ENCODE results near the gene SYNPO2. TPM values are rescaled to one million over a fixed set of nuclear protein-coding genes. Genes with fewer than 3 reads are reported as not detected.
A peak's percentile ranks its signal among the peaks of the same experiment; 100 is the strongest.

Gene SYNPO2
- total RNA-seq, 1 experiment from 2014 or later: 0.38 TPM

- Histone ChIP-seq H3K27me3 (ENCODE audit: control insufficient read depth, insufficient read depth, low read length) (no peaks in the 10 kb centered on the region), H3K4me3 (ENCODE audit: insufficient read depth, low read depth, low read length) (no peak overlapping the region), H3K36me3 (replicated peaks; ENCODE audit: control insufficient read depth, insufficient read depth, low read length) (no peaks in the 10 kb centered on the region)
- no peak for DNase-seq
Observed at GRCh38 chr4:119028296-119028695, 139.6 kb downstream of the SYNPO2 start.

GRCh38 chr4:119029847-119030535 lies 141.3 kb downstream of the SYNPO2 start:
- no peak for DNase-seq
- no peak overlapping the region for H3K4me3 ChIP-seq (ENCODE audit: insufficient read depth, low read depth, low read length)
- no peaks in the 10 kb centered on the region for H3K27me3 ChIP-seq (ENCODE audit: control insufficient read depth, insufficient read depth, low read length)
- no peaks in the 10 kb centered on the region for H3K36me3 ChIP-seq (replicated peaks; ENCODE audit: control insufficient read depth, insufficient read depth, low read length)

GRCh38 chr4:119030536-119030890 lies 141.9 kb downstream of the SYNPO2 start:
- no peak for DNase-seq
- Histone ChIP-seq H3K4me3 (ENCODE audit: insufficient read depth, low read depth, low read length) (no peak overlapping the region), H3K27me3 (ENCODE audit: control insufficient read depth, insufficient read depth, low read length) (no peaks in the 10 kb centered on the region), H3K36me3 (replicated peaks; ENCODE audit: control insufficient read depth, insufficient read depth, low read length) (no peaks in the 10 kb centered on the region)

- Histone ChIP-seq H3K36me3 (replicated peaks; ENCODE audit: control insufficient read depth, insufficient read depth, low read length) (no peaks in the 10 kb centered on the region), H3K27me3 (ENCODE audit: control insufficient read depth, insufficient read depth, low read length) (no peaks in the 10 kb centered on the region), H3K4me3 (ENCODE audit: insufficient read depth, low read depth, low read length) (no peak overlapping the region)
- DNase-seq: no peak
Observed at GRCh38 chr4:119031218-119031617, 142.6 kb downstream of the SYNPO2 start.

GRCh38 chr4:119032921-119033685 lies 144.4 kb downstream of the SYNPO2 start:
- Histone ChIP-seq H3K27me3 (ENCODE audit: control insufficient read depth, insufficient read depth, low read length) (no peaks in the 10 kb centered on the region), H3K4me3 (ENCODE audit: insufficient read depth, low read depth, low read length) (no peak overlapping the region), H3K36me3 (replicated peaks; ENCODE audit: control insufficient read depth, insufficient read depth, low read length) (no peaks in the 10 kb centered on the region)
- no peak for DNase-seq

- H3K36me3 ChIP-seq (replicated peaks; ENCODE audit: control insufficient read depth, insufficient read depth, low read length): no peaks in the 10 kb centered on the region
- no peaks in the 10 kb centered on the region for H3K27me3 ChIP-seq (ENCODE audit: control insufficient read depth, insufficient read depth, low read length)
- DNase-seq: peak; percentile 40
- H3K4me3 ChIP-seq (ENCODE audit: insufficient read depth, low read depth, low read length): no peak overlapping the region
Observed at GRCh38 chr4:119034276-119035008, 145.8 kb downstream of the SYNPO2 start.

GRCh38 chr4:119035951-119036737 lies 147.5 kb downstream of the SYNPO2 start:
- no peak for DNase-seq
- no peaks in the 10 kb centered on the region for H3K36me3 ChIP-seq (replicated peaks; ENCODE audit: control insufficient read depth, insufficient read depth, low read length)

GRCh38 chr4:119037709-119038108 lies 149.1 kb downstream of the SYNPO2 start:
- H3K36me3 ChIP-seq (replicated peaks; ENCODE audit: control insufficient read depth, insufficient read depth, low read length): no peaks in the 10 kb centered on the region
- H3K4me3 ChIP-seq (ENCODE audit: insufficient read depth, low read depth, low read length): no peak overlapping the region
- no peaks in the 10 kb centered on the region for H3K27me3 ChIP-seq (ENCODE audit: control insufficient read depth, insufficient read depth, low read length)
- DNase-seq: no peak

More at GRCh38 chr4:119035951-119036737, 147.5 kb downstream of the SYNPO2 start:
- H3K4me3 ChIP-seq (ENCODE audit: insufficient read depth, low read depth, low read length): no peak overlapping the region
- H3K27me3 ChIP-seq (ENCODE audit: control insufficient read depth, insufficient read depth, low read length): no peaks in the 10 kb centered on the region

GRCh38 chr4:119038116-119038841 lies 149.6 kb downstream of the SYNPO2 start:
- no peaks in the 10 kb centered on the region for H3K27me3 ChIP-seq (ENCODE audit: control insufficient read depth, insufficient read depth, low read length)
- no peak for DNase-seq
- no peaks in the 10 kb centered on the region for H3K36me3 ChIP-seq (replicated peaks; ENCODE audit: control insufficient read depth, insufficient read depth, low read length)
- H3K4me3 ChIP-seq (ENCODE audit: insufficient read depth, low read depth, low read length): no peak overlapping the region

- Histone ChIP-seq H3K36me3 (replicated peaks; ENCODE audit: control insufficient read depth, insufficient read depth, low read length) (no peaks in the 10 kb centered on the region), H3K4me3 (ENCODE audit: insufficient read depth, low read depth, low read length) (no peak overlapping the region), H3K27me3 (ENCODE audit: control insufficient read depth, insufficient read depth, low read length) (no peaks in the 10 kb centered on the region)
- no peak for DNase-seq
Observed at GRCh38 chr4:119039160-119039559, 150.5 kb downstream of the SYNPO2 start.

- Histone ChIP-seq H3K36me3 (replicated peaks; ENCODE audit: control insufficient read depth, insufficient read depth, low read length) (no peaks in the 10 kb centered on the region), H3K4me3 (ENCODE audit: insufficient read depth, low read depth, low read length) (no peak overlapping the region), H3K27me3 (ENCODE audit: control insufficient read depth, insufficient read depth, low read length) (no peaks in the 10 kb centered on the region)
- peak; percentile 38 for DNase-seq
Observed at GRCh38 chr4:119039779-119040178, 151.1 kb downstream of the SYNPO2 start.

GRCh38 chr4:119040261-119040660 lies 151.6 kb downstream of the SYNPO2 start:
- no peak overlapping the region for H3K4me3 ChIP-seq (ENCODE audit: insufficient read depth, low read depth, low read length)
- no peaks in the 10 kb centered on the region for H3K27me3 ChIP-seq (ENCODE audit: control insufficient read depth, insufficient read depth, low read length)
- DNase-seq: no peak
- H3K36me3 ChIP-seq (replicated peaks; ENCODE audit: control insufficient read depth, insufficient read depth, low read length): no peaks in the 10 kb centered on the region

GRCh38 chr4:119040694-119041185 lies 152.1 kb downstream of the SYNPO2 start:
- Histone ChIP-seq H3K4me3 (ENCODE audit: insufficient read depth, low read depth, low read length) (no peak overlapping the region), H3K27me3 (ENCODE audit: control insufficient read depth, insufficient read depth, low read length) (no peaks in the 10 kb centered on the region), H3K36me3 (replicated peaks; ENCODE audit: control insufficient read depth, insufficient read depth, low read length) (no peaks in the 10 kb centered on the region)
- peak; percentile 31 for DNase-seq

- H3K36me3 ChIP-seq (replicated peaks; ENCODE audit: control insufficient read depth, insufficient read depth, low read length): no peaks in the 10 kb centered on the region
- no peaks in the 10 kb centered on the region for H3K27me3 ChIP-seq (ENCODE audit: control insufficient read depth, insufficient read depth, low read length)
- DNase-seq: no peak
- no peak overlapping the region for H3K4me3 ChIP-seq (ENCODE audit: insufficient read depth, low read depth, low read length)
Observed at GRCh38 chr4:119041396-119041795, 152.7 kb downstream of the SYNPO2 start.

Measured in H7 (cell line).